HG03439 (cell line): ENCODE measurements around the gene TBX21.
"Not testable (repeated sequence)": the region's sequence is repeated elsewhere in the genome, so short reads cannot be mapped to it uniquely, and the experiment has no call there.

ENCODE experiments used
- ATAC-seq: cut with Tn5 transposase; IDR thresholded peaks from one replicate; pipeline ENCODE4 v1.9.1; 2021; ENCODE audit warnings: mild to moderate bottlenecking, moderate library complexity; ENCODE audit not compliant: unreplicated experiment

Gene TBX21

GRCh38 chr17:47729476-47729875 is 3.6 kb upstream of the TBX21 start:
- no peak for ATAC-seq

GRCh38 chr17:47730681-47731080 is 2.4 kb upstream of the TBX21 start:
- no peak for ATAC-seq

- no peak for ATAC-seq
These were observed 1.6 kb upstream of the TBX21 start for GRCh38 chr17:47731396-47731795.

- ATAC-seq, result no peak
These were observed 513 bp upstream of the TBX21 start for GRCh38 chr17:47732399-47733046.

- ATAC-seq, result peak; percentile 7
These were observed 806 bp downstream of the TBX21 start for GRCh38 chr17:47733674-47734410.

GRCh38 chr17:47735139-47735464 is 2.1 kb downstream of the TBX21 start:
- no peak for ATAC-seq

- peak; percentile 43 for ATAC-seq
These were observed 2.5 kb downstream of the TBX21 start for GRCh38 chr17:47735536-47736011.

- ATAC-seq, result no peak
These were observed 3.8 kb downstream of the TBX21 start for GRCh38 chr17:47736501-47737495.

- no peak for ATAC-seq
These were observed 5.1 kb downstream of the TBX21 start for GRCh38 chr17:47738178-47738577.

- ATAC-seq, result no peak
These were observed 6.1 kb downstream of the TBX21 start for GRCh38 chr17:47739150-47739549.

GRCh38 chr17:47739945-47740344 is 6.9 kb downstream of the TBX21 start:
- ATAC-seq, result not testable (repeated sequence)

GRCh38 chr17:47741109-47741792 is 8.2 kb downstream of the TBX21 start:
- ATAC-seq, result no peak

GRCh38 chr17:47741793-47742145 is 8.7 kb downstream of the TBX21 start:
- no peak for ATAC-seq

- ATAC-seq, result no peak
These were observed 9.5 kb downstream of the TBX21 start for GRCh38 chr17:47742319-47743181.

GRCh38 chr17:47744168-47745036 is 11.4 kb downstream of the TBX21 start:
- no peak for ATAC-seq

- no peak for ATAC-seq
These were observed 12.0 kb downstream of the TBX21 start for GRCh38 chr17:47745037-47745380.

- ATAC-seq, result no peak
These were observed 18.4 kb downstream of the TBX21 start for GRCh38 chr17:47751471-47751870.

GRCh38 chr17:47757386-47757785 is 24.4 kb downstream of the TBX21 start:
- no peak for ATAC-seq
